Measurements from ENCODE around the gene ZNF543.

DNA sequence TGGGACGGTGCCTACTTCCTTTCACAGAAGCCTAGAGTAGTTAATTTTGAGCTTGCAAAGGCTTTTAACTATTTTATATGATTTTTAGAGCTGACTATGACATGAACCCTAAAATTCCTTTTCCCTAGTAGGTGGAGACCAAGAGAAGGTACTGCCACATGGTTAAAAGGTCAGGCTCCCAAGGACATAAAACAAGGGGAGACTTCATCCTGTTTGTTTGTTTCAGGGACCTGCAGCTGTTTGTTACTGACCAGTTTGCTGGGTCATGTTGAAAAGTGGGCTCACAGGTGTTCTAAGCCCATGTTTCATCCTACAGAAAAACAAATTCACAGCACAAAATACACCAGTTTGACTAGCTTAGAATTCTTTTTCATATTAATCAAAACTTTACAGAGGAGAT, 43.8 kb upstream of the ZNF543 start:
- TF ChIP-seq, protein P1, sequence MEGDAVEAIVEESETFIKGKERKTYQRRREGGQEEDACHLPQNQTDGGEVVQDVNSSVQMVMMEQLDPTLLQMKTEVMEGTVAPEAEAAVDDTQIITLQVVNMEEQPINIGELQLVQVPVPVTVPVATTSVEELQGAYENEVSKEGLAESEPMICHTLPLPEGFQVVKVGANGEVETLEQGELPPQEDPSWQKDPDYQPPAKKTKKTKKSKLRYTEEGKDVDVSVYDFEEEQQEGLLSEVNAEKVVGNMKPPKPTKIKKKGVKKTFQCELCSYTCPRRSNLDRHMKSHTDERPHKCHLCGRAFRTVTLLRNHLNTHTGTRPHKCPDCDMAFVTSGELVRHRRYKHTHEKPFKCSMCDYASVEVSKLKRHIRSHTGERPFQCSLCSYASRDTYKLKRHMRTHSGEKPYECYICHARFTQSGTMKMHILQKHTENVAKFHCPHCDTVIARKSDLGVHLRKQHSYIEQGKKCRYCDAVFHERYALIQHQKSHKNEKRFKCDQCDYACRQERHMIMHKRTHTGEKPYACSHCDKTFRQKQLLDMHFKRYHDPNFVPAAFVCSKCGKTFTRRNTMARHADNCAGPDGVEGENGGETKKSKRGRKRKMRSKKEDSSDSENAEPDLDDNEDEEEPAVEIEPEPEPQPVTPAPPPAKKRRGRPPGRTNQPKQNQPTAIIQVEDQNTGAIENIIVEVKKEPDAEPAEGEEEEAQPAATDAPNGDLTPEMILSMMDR (IDR thresholded peaks at IDR 0.05; ENCODE audit: borderline replicate concordance, extremely low read depth, low read length, poor library complexity, severe bottlenecking) = no peak
- TF ChIP-seq EZH2 (IDR thresholded peaks at IDR 0.05; ENCODE audit: borderline replicate concordance, low read depth, low read length, severe bottlenecking) = no peak

Measured in DND-41 (cell line).